Body of pancreas (tissue), 4 donors: ENCODE measurements around the gene GLIS1.

Source experiments
- CTCF ChIP-seq, 7 experiments: fragments of 450-650 bp in 4 of 7; fragments of 200-600 bp in 3 of 7; sonication (generic) in 3 of 7; IDR thresholded peaks; one replicate each; pipeline ENCODE4 v1.5.1; 2016 to 2019; ENCODE audit warnings: antibody characterized with exemption in 7 of 7
- POLR2A ChIP-seq, 3 donors: fragments of 450-650 bp; IDR thresholded peaks; one replicate each; pipeline ENCODE4 v1.6.1; 2016; ENCODE audit warnings: antibody characterized with exemption in 3 of 3, mild to moderate bottlenecking in 2 of 3

- TF ChIP-seq CTCF (IDR thresholded peaks at IDR 0.05) (no peak), POLR2A (IDR thresholded peaks at IDR 0.05) (no peak)
Measured at GRCh38 chr1:53696990-53697389, 42.0 kb downstream of the GLIS1 start.
